GM18909 (cell line): Measurements from ENCODE around the gene RTN4RL1.

Experiments
- ATAC-seq: cut with Tn5 transposase; IDR thresholded peaks from one replicate; pipeline ENCODE4 v1.9.1; 2021; ENCODE audit warnings: mild to moderate bottlenecking; ENCODE audit not compliant: unreplicated experiment, poor library complexity

Gene RTN4RL1

GRCh38 chr17:1937461-1937860 is 87.7 kb downstream of the RTN4RL1 start:
- ATAC-seq, result no peak

- no peak for ATAC-seq
Observed at GRCh38 chr17:1936766-1937165, 88.4 kb downstream of the RTN4RL1 start.

- ATAC-seq, result no peak
Observed at GRCh38 chr17:1934901-1935300, 90.2 kb downstream of the RTN4RL1 start.

GRCh38 chr17:1933875-1934715 is 91.0 kb downstream of the RTN4RL1 start:
- no peak for ATAC-seq

- ATAC-seq, result no peak
Observed at GRCh38 chr17:1931844-1932579, 93.1 kb downstream of the RTN4RL1 start.

GRCh38 chr17:1930337-1930645 is 94.8 kb downstream of the RTN4RL1 start:
- no peak for ATAC-seq

GRCh38 chr17:1928976-1929375 is 96.2 kb downstream of the RTN4RL1 start:
- no peak for ATAC-seq

GRCh38 chr17:1920948-1921351 is 104.2 kb downstream of the RTN4RL1 start:
- no peak for ATAC-seq

- ATAC-seq, result no peak
Observed at GRCh38 chr17:1919201-1919600, 105.9 kb downstream of the RTN4RL1 start.

GRCh38 chr17:1918346-1919162 is 106.6 kb downstream of the RTN4RL1 start:
- no peak for ATAC-seq

GRCh38 chr17:1916963-1917715 is 108.0 kb downstream of the RTN4RL1 start:
- no peak for ATAC-seq

- no peak for ATAC-seq
Observed at GRCh38 chr17:1916316-1916715, 108.8 kb downstream of the RTN4RL1 start.

GRCh38 chr17:1915889-1916288 is 109.2 kb downstream of the RTN4RL1 start:
- no peak for ATAC-seq

- ATAC-seq, result no peak
Observed at GRCh38 chr17:1914661-1915083, 110.5 kb downstream of the RTN4RL1 start.

GRCh38 chr17:1913702-1914101 is 111.4 kb downstream of the RTN4RL1 start:
- ATAC-seq, result no peak

GRCh38 chr17:1912146-1912545 is 113.0 kb downstream of the RTN4RL1 start:
- ATAC-seq, result no peak

- ATAC-seq, result no peak
Observed at GRCh38 chr17:1909985-1910384, 115.1 kb downstream of the RTN4RL1 start.

GRCh38 chr17:1908699-1909309 is 116.3 kb downstream of the RTN4RL1 start:
- no peak for ATAC-seq

- ATAC-seq, result no peak
Observed at GRCh38 chr17:1907909-1908698, 117.0 kb downstream of the RTN4RL1 start.
